CD4-positive, alpha-beta T cell treated with Interleukin-4 for 1 hour (primary cell): Measurements from ENCODE around the gene RFX2.
A peak's percentile ranks its signal among the peaks of the same experiment; 100 is the strongest.
"Not testable (repeated sequence)": the region's sequence is repeated elsewhere in the genome, so short reads cannot be mapped to it uniquely, and the experiment has no call there.

Experiments used
- DNase-seq, 2 donors: peaks; one replicate each; pipeline ENCODE4 v3.0.0-alpha.2; 2020 to 2022

RFX2 gene

DNA sequence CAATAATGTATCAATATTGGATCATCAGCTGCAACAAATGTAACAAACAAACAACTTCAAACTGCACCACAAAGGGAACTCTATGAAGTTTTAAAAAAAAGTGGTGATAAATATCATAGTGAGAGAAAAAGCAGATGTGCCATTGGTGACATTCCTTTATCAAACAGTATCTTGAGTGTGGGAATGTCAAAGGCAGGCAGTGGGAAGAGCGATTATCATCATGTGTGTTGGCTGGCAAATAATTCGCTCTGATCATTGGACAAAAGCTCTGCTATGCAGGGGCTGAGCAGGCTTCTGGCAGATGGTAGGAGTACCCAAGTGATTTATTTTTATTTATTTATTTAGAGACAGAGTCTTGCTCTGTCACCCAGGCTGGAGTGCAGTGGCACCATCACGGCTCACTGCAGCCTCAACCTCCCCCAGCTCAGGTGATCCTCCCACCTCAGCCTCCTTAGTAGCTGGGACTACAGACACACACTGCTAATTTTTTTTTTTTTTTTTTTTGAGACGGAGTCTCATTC lies 76.5 kb downstream of the RFX2 start:
- no peak for DNase-seq

- no peak for DNase-seq
These were observed 77.5 kb downstream of the RFX2 start for GRCh38 chr19:6032827-6033226.

DNA sequence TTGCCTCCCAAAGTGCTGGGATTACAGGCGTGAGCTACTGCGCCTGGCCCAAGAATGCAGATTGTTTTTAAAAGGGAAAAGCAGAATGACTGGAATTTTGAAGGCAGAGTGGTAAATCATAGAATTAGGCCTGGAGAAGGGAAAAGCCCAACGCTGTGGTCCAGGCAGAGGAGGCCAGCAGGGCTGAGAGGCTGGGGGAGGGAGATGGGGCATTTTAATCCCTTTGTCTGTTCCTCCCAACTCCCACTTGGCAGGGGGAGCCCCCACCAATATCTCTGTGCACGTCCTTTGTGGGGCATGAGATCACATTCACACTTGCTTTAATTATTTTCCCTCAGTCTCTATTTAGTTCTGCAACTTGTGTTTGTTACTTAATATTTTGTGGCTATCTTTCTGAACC lies 77.9 kb downstream of the RFX2 start:
- DNase-seq, result no peak

DNA sequence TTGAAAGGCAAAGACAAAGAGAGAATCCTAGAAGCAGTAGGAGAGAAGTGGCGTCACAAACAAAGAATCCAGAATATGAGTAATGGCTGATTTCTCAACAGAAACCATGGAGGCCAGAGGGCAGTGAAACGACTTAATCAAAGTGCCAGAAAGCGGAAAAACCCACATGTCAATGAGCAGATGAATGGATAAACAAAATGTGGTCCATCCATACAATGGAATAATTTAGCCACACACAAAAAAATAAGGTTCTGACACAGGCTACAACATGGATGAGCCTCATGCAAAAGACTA lies 80.1 kb downstream of the RFX2 start:
- no peak for DNase-seq

DNA sequence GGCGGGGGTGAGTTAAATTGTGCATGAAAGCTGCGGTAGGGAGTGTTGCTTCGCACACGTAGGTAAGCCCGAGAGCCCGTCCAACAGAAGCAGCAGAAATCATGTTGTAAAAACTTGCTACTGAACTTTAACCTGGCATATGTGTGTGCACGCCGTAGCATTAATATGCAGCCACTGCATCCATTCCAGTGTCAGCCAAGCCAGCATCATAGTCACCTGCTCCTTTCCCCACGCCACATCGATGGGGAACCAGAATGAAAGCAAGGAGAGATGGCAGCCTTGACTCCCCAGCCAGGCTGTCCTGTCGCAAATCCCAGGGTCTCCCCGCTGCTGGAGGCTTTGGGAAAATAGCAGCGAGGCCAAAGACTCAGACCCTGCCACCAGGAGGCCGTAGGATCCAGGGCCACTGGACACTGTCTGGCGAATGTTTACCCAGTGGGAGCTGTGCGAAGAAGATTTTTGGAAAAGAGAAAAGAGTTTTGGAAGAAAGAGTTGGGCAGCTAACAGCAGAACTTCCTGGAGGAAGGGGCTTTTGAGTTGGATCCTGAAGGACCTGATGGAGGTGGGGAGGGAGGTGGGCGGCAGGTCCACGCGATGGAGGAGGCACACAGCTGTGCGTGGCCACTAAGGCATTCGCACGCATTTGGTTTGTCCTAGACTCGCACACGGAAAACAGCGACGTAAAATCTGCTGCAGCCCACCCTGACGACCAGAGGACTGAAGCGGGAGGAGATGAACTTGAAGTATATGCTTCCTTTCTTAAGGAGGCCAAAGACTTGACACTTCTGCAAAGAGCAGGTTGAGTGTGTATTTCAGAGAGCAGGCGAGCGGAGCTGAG lies 83.7 kb downstream of the RFX2 start:
- no peak for DNase-seq

DNA sequence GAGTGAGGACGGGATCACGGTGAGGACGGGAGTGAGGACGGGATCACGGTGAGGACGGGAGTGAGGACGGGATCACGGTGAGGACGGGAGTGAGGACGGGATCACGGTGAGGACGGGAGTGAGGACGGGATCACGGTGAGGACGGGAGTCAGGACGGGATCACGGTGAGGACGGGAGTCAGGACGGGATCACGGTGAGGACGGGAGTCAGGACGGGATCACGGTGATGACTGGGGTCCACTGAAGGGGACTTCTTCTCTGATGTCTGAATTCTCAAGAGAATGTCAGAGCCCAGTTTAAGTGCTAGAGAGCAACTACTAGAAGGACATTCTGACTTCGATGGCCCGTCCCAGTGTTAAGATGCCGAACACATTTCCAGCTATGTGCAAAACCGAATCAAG lies 85.5 kb downstream of the RFX2 start:
- DNase-seq, result not testable (repeated sequence)

GRCh38 chr19:6023936-6024335 lies 86.4 kb downstream of the RFX2 start:
- no peak for DNase-seq

- DNase-seq, result no peak
These were observed 87.1 kb downstream of the RFX2 start for GRCh38 chr19:6023085-6023682.

DNA sequence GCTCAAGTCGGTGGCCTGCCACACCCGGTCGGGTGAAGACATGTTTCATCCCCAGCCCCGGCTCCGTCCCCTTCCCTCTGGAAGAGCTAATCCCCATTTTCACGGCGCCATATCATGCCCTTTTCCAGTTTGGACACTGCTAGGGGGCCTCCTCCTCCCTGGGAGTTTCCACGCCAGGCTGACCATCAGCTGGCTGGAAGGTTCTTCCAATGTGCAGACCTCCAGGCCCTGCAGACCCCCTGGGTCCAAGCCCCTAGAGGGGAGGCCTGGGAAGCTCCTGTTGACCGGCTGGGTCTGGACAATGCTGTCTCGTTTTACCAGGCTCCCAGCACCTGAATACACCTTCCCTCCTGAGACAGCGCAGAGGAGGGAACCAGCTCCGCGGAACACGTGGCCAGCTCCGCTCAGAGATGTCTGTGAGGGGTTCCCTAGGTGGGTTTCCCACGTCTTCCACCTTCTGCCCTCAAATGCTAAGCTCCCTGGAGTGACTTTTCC lies 87.7 kb downstream of the RFX2 start:
- DNase-seq, result no peak

DNA sequence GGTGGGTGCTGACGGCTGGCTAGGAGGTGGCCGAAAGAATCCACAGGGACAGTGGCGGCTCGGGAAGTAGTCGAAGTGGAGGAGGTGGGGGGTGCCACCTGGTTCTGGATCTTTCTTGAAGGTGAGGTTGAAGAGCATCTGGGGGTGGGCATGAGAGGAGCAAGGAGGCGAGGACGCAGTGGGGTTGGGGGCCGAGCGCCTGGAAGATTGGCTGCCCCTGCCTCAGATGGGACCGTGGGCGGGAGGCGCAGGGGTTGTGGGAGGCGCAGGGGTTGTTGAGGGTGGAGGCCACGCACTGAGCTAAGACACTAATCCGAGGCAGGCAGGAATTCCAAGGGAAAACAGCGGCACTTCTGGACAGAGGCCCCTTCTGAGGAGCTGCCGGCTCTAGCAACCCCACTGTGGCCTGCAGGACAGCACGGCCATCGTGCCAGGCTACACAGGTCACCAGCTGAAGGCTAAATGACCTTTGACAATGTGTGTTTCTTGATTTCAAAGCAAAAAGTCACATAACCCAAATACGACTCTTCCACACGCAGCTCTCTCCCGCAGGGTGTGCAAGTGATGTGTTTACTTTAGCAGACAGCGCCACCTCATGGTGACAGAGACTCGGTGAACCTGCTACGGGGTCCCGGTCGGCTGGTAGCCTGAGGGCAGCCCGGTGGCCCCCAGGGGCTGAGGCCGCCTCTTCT lies 88.3 kb downstream of the RFX2 start:
- DNase-seq, result peak; percentile 72 to 80

GRCh38 chr19:6020972-6021805 lies 89.1 kb downstream of the RFX2 start:
- no peak for DNase-seq

DNA sequence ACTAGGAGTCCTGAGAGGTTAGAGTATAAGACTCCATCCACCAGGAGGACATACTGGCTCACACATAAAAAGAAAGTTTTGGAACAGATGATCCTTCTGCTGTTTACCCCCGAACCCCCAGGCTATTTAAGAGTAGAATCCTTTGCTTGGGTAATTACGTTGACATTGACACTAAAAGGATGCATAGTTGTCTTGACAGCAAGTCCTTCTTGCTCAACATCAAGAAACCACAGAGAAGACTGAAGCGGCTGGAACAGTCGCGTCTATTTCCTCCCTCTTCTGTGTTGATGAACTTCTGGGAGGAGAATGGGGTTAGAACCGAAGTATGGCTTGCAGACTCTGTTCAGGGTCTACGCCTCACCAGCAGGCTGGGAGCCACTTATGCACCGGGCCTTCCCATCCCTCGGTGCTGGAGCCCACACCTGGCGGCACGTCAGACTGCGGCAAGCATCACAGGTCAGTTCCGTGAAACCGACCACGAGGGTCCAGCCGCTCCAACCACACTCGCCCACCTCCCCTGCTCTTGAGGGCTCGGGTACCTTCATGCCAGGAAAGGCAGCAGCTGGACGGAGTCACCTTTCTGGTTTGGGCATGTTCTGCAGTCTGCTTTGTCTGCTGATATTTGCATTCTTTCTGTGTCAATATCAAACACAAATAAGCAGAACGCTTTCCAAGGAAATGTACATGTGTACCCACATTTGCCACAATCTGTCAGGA lies 90.0 kb downstream of the RFX2 start:
- no peak for DNase-seq

DNA sequence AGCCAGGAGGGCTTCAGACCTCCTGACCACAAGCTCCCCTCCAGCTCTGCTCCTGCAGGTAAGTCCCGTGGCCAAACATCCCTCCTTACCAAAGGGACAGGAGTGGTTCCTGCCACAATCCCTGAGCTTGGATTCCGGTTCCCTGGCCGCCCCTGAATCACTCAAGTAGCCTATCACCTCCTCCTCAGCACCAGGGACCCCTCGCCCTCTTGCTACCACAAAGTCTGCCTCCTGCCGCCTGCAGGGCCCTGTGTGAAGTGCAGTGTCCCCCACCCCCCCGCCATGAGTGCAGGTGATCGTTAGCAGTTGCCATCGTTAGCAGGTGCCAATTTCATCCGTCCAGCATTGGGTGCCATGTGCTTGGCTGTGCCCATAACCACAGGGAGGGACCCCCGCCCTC lies 91.5 kb downstream of the RFX2 start:
- no peak for DNase-seq

GRCh38 chr19:6017576-6017975 lies 92.7 kb downstream of the RFX2 start:
- no peak for DNase-seq

- no peak for DNase-seq
These were observed 94.3 kb downstream of the RFX2 start for GRCh38 chr19:6015841-6016545.

- no peak for DNase-seq
These were observed 95.7 kb downstream of the RFX2 start for GRCh38 chr19:6014551-6015135.

- DNase-seq, result no peak
These were observed 97.7 kb downstream of the RFX2 start for GRCh38 chr19:6012426-6013170.

- no peak for DNase-seq
These were observed 98.5 kb downstream of the RFX2 start for GRCh38 chr19:6011794-6012193.

DNA sequence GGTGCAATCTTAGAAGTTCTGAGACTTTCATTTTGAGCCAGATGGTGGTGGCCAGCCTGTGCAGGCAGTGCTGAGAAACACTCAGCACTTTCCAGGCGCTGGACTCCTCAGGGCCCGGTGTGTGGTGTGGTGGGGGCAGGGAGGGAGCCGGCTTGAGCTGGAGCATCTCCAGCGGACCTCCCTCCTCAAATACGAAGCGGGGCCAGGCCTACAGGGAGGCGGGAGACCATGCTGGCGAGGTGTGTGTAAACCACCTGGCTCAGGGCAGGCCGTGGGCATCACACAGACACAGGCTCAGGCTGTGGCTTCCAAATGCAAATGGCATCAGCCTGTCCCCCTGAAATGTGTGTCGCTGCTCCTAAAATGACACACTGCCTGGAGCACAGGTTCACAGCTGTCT lies 99.1 kb downstream of the RFX2 start:
- DNase-seq, result no peak

DNA sequence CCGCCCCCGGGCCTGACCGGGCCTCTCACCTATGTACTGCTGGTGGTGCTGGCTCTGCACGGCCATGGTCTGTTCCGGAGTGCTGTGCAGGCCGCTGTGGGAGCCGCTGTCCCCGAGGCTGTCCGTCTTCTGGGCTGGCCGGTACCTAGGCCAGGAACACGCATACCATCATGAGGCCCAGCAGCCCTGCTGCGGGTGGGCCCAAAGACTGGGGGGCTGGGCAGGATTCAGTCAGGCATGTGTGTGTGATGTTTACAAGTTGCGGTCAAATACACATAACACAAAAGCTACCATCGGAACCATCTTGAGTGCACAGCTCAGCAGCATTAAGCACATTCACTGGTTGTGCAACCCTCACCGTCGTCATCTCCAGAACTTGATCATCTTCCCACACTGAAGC lies 100.2 kb downstream of the RFX2 start:
- no peak for DNase-seq
